NT2/D1 (cell line): ENCODE data around the gene SCAI.

ENCODE experiments used
- SUZ12 ChIP-seq: IDR thresholded peaks from 2 replicates; pipeline ENCODE4 v1.6.1; 2011; ENCODE audit not compliant: insufficient read length, insufficient read depth; ENCODE audit errors: extremely low read depth
- YY1 ChIP-seq: IDR thresholded peaks from 2 replicates; pipeline ENCODE4 v1.6.1; 2011; ENCODE audit not compliant: insufficient read length, insufficient read depth

DNA sequence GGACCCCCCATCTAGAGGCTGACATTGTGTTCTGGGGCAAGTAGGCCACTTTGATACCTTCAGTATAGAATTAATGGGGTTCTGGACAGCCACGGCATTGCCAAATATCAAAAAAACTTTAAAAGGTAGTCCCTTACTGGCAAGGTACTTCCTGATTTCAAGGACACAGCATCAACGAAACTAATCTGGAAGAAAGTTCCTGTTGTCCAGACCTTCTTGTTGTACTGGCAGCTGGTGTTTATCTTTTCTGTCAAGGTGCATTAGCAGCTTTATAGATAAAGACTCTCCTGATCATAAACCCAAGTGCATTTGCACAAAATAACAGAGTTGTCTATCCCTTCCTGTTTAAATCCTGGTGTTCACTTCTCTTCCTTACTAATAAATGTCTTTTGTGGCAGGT lies 178.7 kb downstream of the SCAI start:
- TF ChIP-seq SUZ12 (no peak), YY1 (no peak)
